Measurements from ENCODE around the gene RANBP9.

DNA sequence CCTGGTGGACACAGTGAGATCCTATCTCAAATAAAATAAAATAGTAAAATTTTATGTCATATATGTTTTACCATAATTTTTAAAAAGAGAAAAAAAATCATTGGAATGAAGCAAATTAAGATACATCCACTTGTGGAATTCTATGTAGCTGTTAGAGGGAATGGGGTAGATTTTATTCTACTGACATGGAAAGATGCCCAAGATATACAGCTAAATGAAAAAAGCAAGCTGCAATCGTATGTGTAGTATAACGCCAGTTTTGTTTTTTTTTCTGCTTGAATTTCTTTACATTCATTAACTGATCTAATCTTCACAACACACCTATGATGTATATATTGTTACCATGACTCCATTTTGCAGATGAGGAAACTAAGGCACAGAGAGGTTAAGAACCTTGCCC lies 23.4 kb upstream of the RANBP9 start:
- TF ChIP-seq EZH2 (IDR thresholded peaks at IDR 0.05; ENCODE audit: borderline replicate concordance, low read depth, low read length, poor library complexity, severe bottlenecking), result no peak
- TF ChIP-seq, protein P1, sequence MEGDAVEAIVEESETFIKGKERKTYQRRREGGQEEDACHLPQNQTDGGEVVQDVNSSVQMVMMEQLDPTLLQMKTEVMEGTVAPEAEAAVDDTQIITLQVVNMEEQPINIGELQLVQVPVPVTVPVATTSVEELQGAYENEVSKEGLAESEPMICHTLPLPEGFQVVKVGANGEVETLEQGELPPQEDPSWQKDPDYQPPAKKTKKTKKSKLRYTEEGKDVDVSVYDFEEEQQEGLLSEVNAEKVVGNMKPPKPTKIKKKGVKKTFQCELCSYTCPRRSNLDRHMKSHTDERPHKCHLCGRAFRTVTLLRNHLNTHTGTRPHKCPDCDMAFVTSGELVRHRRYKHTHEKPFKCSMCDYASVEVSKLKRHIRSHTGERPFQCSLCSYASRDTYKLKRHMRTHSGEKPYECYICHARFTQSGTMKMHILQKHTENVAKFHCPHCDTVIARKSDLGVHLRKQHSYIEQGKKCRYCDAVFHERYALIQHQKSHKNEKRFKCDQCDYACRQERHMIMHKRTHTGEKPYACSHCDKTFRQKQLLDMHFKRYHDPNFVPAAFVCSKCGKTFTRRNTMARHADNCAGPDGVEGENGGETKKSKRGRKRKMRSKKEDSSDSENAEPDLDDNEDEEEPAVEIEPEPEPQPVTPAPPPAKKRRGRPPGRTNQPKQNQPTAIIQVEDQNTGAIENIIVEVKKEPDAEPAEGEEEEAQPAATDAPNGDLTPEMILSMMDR (conservative IDR thresholded peaks at IDR 0.05; ENCODE audit: low read depth, low read length), result no peak
